Colonic mucosa (tissue), 4 donors: ENCODE measurements around the gene CYTH3. TPM values are rescaled to one million over a fixed set of nuclear protein-coding genes. Genes with fewer than 3 reads are reported as not detected.

Experiments
- DNase-seq: peaks from one replicate; pipeline ENCODE4 v3.0.0-alpha.2; 2020
- H3K27ac ChIP-seq: fragments of 200-600 bp; one replicate; pipeline ENCODE4 v1.8.0; 2021
- H3K27me3 ChIP-seq: fragments of 200-600 bp; one replicate; pipeline ENCODE4 v1.8.0; 2021
- H3K36me3 ChIP-seq: fragments of 200-600 bp; one replicate; pipeline ENCODE4 v1.8.0; 2021
- H3K4me1 ChIP-seq: fragments of 200-600 bp; one replicate; pipeline ENCODE4 v1.8.0; 2021; ENCODE audit warnings: mild to moderate bottlenecking
- H3K4me3 ChIP-seq: fragments of 200-600 bp; one replicate; pipeline ENCODE4 v1.8.0; 2021
- H3K9ac ChIP-seq, 2 donors: one replicate each; pipeline ENCODE4 v1.7.0; 2013; ENCODE audit warnings: control low read depth in 2 of 2, low read depth in 2 of 2, low read length in 2 of 2
- H3K9me3 ChIP-seq: fragments of 200-600 bp; one replicate; pipeline ENCODE4 v1.8.0; 2021
- CTCF ChIP-seq: fragments of 200-600 bp; IDR thresholded peaks from one replicate; pipeline ENCODE4 v1.8.0; 2022; ENCODE audit warnings: antibody characterized with exemption, mild to moderate bottlenecking
- intact Hi-C: fragments of 100-400 bp; cut with DNase I; formaldehyde crosslinking; loops from one replicate; pipeline ENCODE4 v1.14.1; 2022
- total RNA-seq, 2 donors: library from RNA; stranded (reverse); fragmentation: NEBNext Ultra II Directional in 1 of 2; extraction: Animal tissue kit (Norgen Biotek cat#: 25700) in 1 of 2; gene quantifications; one replicate each; pipeline ENCODE4 v1.2.1, GENCODE V29; 2021
- donor health status: healthy.
- donor health status: DM: no; HTN: no; CAD: no.
- donor health status: DM: no; HTN: no; CAD: no.

CYTH3 gene
- total RNA-seq, 2 donors from 2014 or later = 9.1 to 11.3 TPM

- Histone ChIP-seq H3K9ac (no peak overlapping the region), H3K27ac (no peak overlapping the region), H3K4me3 (peak overlapping the region; percentile 89), H3K27me3 (no peaks in the 10 kb centered on the region), H3K36me3 (no peaks in the 10 kb centered on the region), H3K9me3 (no peaks in the 10 kb centered on the region), H3K4me1 (peaks cover 15% of the 10 kb centered on the region)
- intact Hi-C loops = no loop called here
- no peak for TF ChIP-seq CTCF
- peak; percentile 91 for DNase-seq
Measured at GRCh38 chr7:6273380-6273837, 985 bp upstream of the CYTH3 start.

- Histone ChIP-seq H3K36me3 (no peaks in the 10 kb centered on the region), H3K4me1 (peaks cover 18% of the 10 kb centered on the region), H3K4me3 (peak overlapping the region; percentile 89), H3K9me3 (no peaks in the 10 kb centered on the region), H3K27me3 (no peaks in the 10 kb centered on the region), H3K9ac (peak overlapping the region; percentile 75 to 94), H3K27ac (no peak overlapping the region)
- peak; percentile 51 for DNase-seq
- intact Hi-C loops = no loop called here
- TF ChIP-seq CTCF = no peak
Measured at GRCh38 chr7:6271694-6272440, 557 bp downstream of the CYTH3 start.

GRCh38 chr7:6271060-6271658 lies 1.3 kb downstream of the CYTH3 start:
- Histone ChIP-seq H3K9me3 (no peaks in the 10 kb centered on the region), H3K4me3 (peak overlapping the region; percentile 89), H3K4me1 (peaks cover 18% of the 10 kb centered on the region), H3K27ac (no peak overlapping the region), H3K27me3 (no peaks in the 10 kb centered on the region), H3K9ac (peak overlapping the region; percentile 75 to 94), H3K36me3 (no peaks in the 10 kb centered on the region)
- peak; percentile 61 for DNase-seq
- TF ChIP-seq CTCF = peak; percentile 30
- intact Hi-C loops = no loop called here

GRCh38 chr7:6269527-6269926 lies 2.9 kb downstream of the CYTH3 start:
- no peak overlapping the region for H3K9ac ChIP-seq
- H3K4me3 ChIP-seq = no peak overlapping the region
- H3K4me1 ChIP-seq = peaks cover 18% of the 10 kb centered on the region
- H3K36me3 ChIP-seq = no peaks in the 10 kb centered on the region
- H3K27ac ChIP-seq = no peak overlapping the region
- TF ChIP-seq CTCF = no peak
- no peak for DNase-seq
- intact Hi-C loops = no loop called here
- H3K27me3 ChIP-seq = no peaks in the 10 kb centered on the region
- no peaks in the 10 kb centered on the region for H3K9me3 ChIP-seq

- Histone ChIP-seq H3K4me1 (peaks cover 18% of the 10 kb centered on the region), H3K4me3 (no peak overlapping the region), H3K9me3 (no peaks in the 10 kb centered on the region), H3K27me3 (no peaks in the 10 kb centered on the region), H3K27ac (no peak overlapping the region), H3K36me3 (no peaks in the 10 kb centered on the region), H3K9ac (no peak overlapping the region)
- intact Hi-C loops = no loop called here
- TF ChIP-seq CTCF = no peak
- peak; percentile 50 for DNase-seq
Measured at GRCh38 chr7:6268907-6269306, 3.5 kb downstream of the CYTH3 start.
